Measurements from ENCODE around the gene EXOSC10. TPM values are rescaled to one million over a fixed set of nuclear protein-coding genes. Genes with fewer than 3 reads are reported as not detected.
"Not testable (repeated sequence)": the region's sequence is repeated elsewhere in the genome, so short reads cannot be mapped to it uniquely, and the experiment has no call there.

The EXOSC10 gene
- total RNA-seq, 1 donor from 2014 or later, result 47.7 TPM

- H3K9me3 ChIP-seq, result no peaks in the 10 kb centered on the region
- H3K4me1 ChIP-seq, result peaks cover 4% of the 10 kb centered on the region
- H3K27ac ChIP-seq, result no peak overlapping the region
- H3K4me3 ChIP-seq, result no peak overlapping the region
- intact Hi-C loops (cut with DNase I), result no loop called here
- DNase-seq (no peak), ATAC-seq (no peak)
- H3K36me3 ChIP-seq, result no peaks in the 10 kb centered on the region
- H3K27me3 ChIP-seq (ENCODE audit: low read depth), result no peaks in the 10 kb centered on the region
- TF ChIP-seq CTCF (IDR thresholded peaks at IDR 0.05), result no peak
Measured at GRCh38 chr1:11039351-11040104, 60.1 kb downstream of the EXOSC10 start.

- intact Hi-C loops (cut with DNase I), result no loop called here
- TF ChIP-seq CTCF (IDR thresholded peaks at IDR 0.05), result peak; percentile 95
- H3K4me3 ChIP-seq, result no peak overlapping the region
Measured at GRCh38 chr1:11037740-11038182, 61.9 kb downstream of the EXOSC10 start.

GRCh38 chr1:11037019-11037739 is 62.5 kb downstream of the EXOSC10 start:
- H3K27me3 ChIP-seq (ENCODE audit: low read depth); H3K4me3 ChIP-seq; H3K9me3 ChIP-seq; H3K4me1 ChIP-seq; intact Hi-C loops (cut with DNase I); H3K36me3 ChIP-seq; ATAC-seq; DNase-seq; H3K27ac ChIP-seq: not testable (repeated sequence)

More at GRCh38 chr1:11037740-11038182, 61.9 kb downstream of the EXOSC10 start:
- DNase-seq, result peak; percentile 90
- no peak overlapping the region for H3K27ac ChIP-seq
- no peaks in the 10 kb centered on the region for H3K27me3 ChIP-seq (ENCODE audit: low read depth)
- ATAC-seq, result peak; percentile 94
- no peaks in the 10 kb centered on the region for H3K36me3 ChIP-seq
- H3K9me3 ChIP-seq, result no peaks in the 10 kb centered on the region
- peaks cover 4% of the 10 kb centered on the region for H3K4me1 ChIP-seq

- Histone ChIP-seq H3K27me3 (ENCODE audit: low read depth) (no peaks in the 10 kb centered on the region), H3K27ac (no peak overlapping the region), H3K36me3 (peaks cover 30% of the 10 kb centered on the region), H3K4me1 (no peaks in the 10 kb centered on the region), H3K9me3 (no peaks in the 10 kb centered on the region), H3K4me3 (no peak overlapping the region)
- ATAC-seq, result no peak
- no peak for DNase-seq
- intact Hi-C loops (cut with DNase I), result no loop called here
- no peak for TF ChIP-seq CTCF (IDR thresholded peaks at IDR 0.05)
Measured at GRCh38 chr1:11031624-11032262, 67.9 kb downstream of the EXOSC10 start.

GRCh38 chr1:11030865-11031264 is 68.8 kb downstream of the EXOSC10 start:
- Histone ChIP-seq H3K27me3 (ENCODE audit: low read depth) (no peaks in the 10 kb centered on the region), H3K4me3 (no peak overlapping the region), H3K9me3 (no peaks in the 10 kb centered on the region), H3K4me1 (no peaks in the 10 kb centered on the region), H3K36me3 (peaks cover 39% of the 10 kb centered on the region), H3K27ac (no peak overlapping the region)
- intact Hi-C loops (cut with DNase I), result no loop called here
- no peak for TF ChIP-seq CTCF (IDR thresholded peaks at IDR 0.05)
- no peak for DNase-seq
- ATAC-seq, result no peak

All from lower lobe of right lung (tissue), 2 donors.